ENCODE results near the gene B4GALNT3.
A peak's percentile ranks its signal among the peaks of the same experiment; 100 is the strongest.
"Not testable (repeated sequence)": the region's sequence is repeated elsewhere in the genome, so short reads cannot be mapped to it uniquely, and the experiment has no call there.

Gene B4GALNT3

DNA sequence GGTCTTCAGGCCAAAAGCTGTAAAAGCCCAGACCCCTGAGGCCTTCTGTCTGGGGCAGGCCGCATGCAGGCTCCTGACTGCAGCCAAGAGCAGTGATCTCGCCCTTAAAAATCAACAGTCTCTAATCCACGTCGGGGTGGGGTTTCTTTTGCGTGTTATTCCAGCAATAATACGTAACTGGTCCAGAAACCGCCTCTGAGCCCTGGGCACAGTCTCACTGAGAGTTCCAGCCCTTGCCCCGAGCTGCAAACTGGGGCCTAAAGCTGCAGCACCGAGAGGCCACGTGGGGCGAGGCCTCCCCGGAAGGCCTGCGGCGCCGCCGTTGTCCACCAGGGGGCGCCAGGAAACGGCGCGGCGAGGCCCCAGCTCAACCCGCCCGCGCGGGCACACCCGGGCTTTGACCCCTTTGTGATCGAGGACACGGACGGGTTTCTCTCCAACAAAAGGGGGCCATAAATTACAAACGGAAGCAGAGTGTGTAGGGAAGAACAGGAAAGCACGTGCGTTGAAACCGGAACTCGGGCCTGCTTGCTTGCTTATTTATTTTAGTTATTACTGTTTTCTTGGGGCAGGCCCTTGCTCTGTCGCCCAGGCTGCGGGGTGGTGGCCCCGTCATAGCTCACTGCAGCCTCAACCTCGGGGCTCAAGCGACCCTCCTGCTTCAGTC, 116.3 kb downstream of the B4GALNT3 start:
- peak; percentile 94 for DNase-seq (ENCODE audit: low spot score)

DNA sequence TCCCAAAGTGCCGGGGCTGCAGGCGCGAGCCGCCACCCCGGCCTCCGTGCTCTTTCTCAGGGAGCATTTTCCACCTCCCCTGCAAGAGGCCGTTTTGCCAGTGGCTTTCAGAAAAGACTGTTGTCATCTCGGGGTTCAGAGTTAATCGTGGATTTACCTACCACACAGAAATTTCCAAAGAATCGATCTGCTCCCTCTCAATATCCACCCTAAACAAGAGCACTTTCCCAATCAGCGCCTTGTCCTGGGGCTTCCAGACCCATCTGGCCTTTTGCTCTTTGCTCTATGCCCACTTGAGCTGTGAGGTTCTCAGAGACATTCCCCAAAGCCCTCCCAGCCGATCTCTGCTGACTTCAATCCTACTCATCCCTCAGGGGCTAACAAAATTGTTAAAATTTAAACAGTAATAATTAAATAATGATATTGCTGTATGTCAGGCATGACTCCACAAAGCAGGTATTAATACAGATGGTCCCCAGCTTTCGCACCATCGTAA, 116.9 kb downstream of the B4GALNT3 start:
- DNase-seq (ENCODE audit: low spot score): no peak

DNA sequence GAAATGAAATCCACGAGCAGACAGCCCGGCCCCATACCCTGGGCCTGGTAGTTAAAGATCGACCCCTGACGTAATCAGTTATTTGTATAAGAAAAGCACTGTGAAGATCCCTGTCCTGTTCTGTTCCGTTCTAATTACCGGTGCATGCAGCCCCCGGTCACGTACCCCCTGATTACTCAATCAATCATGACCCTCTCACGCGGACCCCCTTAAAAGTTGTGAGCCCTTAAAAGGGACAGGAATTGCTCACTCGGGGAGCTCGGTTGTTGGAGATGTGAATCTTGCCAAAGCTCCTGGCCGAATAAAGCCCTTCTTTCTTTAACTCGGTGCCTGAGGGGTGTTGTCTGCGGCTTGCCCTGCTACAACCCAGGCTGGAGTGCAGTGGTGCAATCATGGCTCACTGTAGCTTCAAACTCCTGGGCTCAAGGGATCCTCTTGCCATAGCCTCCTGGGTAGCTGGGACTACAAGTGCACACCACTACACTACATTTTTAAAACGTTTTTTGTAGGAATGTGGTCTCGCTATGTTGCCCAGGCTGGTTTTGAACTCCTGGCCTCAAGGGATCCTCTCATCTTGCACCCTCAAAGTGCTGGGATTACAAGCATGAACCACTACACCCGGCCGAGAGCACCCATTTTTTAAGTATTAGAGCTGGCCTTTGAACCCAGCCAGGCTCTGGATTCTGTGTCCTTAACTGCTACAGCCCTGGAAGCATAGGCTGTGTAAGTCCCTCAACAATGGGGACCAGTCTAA, 118.4 kb downstream of the B4GALNT3 start:
- not testable (repeated sequence) for DNase-seq (ENCODE audit: low spot score)

DNA sequence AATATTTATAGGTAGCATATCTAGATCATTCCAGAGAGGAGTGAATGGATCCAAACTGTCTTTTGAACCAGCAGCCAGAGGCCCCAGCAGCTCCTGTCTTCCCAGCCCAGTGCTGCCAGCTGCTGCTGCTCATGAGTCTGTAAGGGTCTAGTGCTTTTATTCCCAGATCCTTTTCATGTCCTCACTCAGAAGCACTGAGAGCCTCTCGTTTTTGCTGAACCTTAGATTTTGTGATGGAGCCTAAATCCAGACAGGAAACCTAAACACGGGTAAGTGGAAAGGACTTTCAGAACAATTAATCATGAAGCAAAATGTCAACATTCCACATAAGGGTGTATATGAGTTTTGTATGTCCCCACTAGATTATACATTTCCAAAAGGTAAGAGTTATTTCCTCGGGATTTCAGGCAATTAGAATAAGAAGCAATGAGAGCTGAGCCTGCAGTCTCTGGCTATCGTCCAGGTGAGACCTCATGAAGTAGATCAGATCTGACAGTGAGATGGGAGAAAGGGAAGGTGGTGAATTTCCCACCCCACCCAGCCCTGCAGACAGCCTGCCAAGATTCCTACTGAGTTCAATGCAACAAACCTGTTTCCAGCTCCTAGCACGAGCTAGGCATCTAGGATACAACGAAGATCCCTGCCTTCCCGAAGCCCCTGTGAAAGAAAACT, 119.1 kb downstream of the B4GALNT3 start:
- peak; percentile 50 for DNase-seq (ENCODE audit: low spot score)

DNA sequence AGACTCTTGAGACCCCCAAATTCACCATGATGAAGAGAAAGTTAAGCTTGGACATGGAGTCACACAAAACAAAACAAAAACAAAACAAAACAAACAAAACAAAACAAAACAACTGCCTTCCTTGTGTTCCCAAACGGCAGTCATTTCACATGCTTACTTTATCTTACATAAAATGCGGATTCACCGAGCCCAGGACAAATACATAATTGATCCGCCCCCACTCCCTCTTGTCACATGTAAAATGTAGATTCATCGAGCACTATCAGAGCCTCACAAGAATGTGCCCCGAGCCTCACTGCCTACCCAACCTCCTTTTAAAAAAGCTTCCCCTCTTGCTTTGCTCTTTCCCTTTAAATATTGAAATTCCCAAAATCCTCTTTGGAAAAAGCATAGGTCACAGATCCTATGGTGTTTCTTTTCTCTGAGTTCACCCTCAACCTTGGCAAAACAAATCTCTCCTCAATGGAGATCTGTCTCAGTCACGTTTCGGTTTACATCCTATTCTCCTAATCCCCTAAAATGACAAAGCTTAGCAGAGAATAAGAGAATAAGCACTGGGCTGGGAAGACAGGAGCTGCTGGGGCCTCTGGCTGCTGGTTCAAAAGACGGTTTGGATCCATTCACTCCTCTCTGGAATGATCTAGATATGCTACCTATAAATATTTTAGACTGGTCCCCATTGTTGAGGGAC, 119.8 kb downstream of the B4GALNT3 start:
- DNase-seq (ENCODE audit: low spot score): peak; percentile 53

DNA sequence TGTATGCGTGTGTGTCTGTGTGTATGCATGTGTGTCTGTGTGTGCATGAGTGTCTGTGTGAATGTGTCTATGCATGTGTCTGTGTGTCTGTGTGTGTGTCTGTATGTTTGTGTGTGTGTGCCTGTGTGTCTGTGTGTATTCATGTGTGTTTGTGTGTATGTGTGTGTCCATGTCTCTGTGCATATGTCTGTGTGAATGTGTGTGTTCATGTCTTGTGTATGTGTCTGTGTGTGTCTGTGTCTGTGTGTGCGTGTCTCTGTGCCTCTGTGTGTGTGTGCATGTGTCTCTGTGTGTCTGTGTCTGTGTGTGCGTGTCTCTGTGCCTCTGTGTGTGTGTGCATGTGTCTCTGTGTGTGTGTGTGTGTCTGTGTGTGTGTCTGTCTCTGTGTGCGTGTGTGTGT, 121.1 kb downstream of the B4GALNT3 start:
- no peak for DNase-seq (ENCODE audit: low spot score)

DNA sequence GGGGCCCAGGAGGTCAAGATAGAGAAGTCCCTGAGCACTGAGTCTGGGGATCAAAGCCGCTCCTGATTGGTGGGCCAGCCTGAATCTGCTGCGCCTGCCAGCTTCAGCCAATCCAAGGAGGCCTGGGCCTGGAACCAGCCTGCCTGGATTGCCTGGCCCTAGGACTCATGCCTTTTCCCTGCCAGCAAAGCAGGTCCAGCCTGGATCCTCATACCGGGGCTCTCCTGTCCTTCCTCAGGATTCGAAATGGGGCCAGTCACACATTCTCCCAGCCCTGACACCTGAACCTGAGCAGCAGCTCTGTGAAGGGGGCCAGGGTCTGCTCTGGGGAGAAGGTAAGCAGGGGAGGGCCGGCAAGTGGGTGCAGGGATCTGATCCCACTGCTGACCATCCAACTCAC, 121.6 kb downstream of the B4GALNT3 start:
- peak; percentile 49 for DNase-seq (ENCODE audit: low spot score)

DNA sequence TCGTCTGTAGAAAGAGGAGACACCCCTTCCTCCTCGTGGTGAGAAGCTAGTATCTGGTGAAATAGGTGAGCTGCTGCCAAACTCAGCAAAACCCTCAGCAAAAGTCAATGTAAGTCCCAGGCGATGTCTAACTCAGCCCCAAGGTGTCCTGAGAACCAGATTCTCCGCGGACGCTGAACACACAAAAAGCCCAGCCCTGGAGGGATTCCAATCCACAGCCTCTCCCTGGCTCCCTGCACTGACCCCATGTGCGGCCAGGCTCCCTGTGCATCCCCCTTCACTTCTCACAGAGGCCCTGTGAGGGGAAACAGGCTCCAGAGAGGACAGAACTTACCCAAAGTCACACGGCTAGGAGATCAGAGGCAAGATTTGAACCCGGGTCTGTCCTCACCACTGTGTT, 122.0 kb downstream of the B4GALNT3 start:
- DNase-seq (ENCODE audit: low spot score): no peak

DNA sequence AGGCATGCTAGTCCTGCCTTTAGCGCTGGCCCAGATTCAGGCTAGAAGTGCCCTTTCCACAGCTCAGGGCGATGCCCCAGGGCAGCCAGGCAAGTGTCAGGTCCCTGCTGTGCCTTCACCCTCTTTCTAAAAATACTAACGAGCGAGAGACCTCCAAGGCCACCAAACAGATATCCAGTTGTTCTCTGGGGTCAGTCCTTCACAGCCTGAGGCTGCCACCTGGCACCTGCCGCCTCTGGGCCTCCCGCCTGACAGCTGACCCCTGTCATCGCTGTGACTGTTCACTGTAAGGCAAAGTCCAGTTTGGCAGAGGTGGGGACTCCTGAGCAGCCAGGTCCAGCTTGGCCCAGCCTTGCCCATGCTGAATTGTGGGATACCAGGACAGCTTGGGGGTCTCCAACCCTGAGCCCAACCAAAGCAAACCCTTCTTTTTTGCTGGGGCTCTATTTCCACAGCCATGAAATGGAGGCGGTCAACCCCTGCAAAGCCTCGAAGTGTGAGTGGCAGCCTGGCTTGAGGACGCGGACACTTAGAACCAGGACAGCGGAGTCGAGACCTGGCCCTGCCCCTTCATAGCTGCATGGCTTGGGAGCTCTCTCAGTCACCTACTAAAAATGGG, 123.6 kb downstream of the B4GALNT3 start:
- peak; percentile 60 for DNase-seq (ENCODE audit: low spot score)

DNA sequence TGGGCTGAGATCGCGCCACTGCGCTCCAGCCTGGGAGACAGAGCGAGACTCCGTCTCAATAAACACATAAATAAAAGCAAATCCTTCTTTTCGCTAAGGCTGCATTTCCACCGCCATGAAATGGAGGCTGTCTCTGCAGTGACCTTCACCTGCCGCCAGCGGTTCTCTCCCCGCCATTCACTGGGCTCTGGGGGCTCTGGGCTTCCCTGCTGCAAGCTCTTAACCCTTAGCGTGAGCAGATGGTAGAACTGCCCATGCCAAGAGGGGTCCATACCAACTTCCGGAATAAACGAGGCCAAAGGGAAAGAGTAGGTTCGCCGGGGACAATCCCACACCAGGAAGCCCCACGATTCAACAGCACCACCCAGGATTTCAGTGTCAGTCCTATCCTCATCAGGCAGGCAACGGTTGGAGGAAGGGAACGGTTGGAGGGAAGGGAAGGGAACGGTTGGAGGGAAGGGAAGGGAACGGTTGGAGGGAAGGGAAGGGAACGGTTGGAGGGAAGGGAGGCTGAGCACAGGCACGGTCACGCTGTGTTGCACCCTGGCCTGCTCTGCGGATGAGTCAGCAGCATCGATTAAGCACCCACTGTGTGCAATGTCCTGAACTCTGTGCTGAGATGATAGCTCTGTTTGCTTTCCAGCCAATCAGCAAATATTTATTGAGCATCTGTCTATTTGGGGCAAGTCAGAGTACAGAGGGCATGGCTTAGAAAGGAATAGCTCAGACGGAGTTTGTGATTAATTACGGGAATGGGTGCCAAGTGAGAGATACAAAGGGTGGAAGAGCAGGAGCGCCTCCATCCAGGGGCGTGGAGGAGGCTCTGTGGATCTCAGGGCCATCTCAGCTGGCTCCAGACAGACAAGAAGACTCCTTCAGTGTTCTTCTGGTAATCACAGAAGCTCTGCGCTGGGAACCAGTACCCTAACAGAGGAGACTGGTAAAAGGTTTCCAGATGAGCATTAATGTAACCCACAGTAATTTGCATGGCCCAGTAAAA, 125.6 kb downstream of the B4GALNT3 start:
- DNase-seq (ENCODE audit: low spot score): peak; percentile 39

DNA sequence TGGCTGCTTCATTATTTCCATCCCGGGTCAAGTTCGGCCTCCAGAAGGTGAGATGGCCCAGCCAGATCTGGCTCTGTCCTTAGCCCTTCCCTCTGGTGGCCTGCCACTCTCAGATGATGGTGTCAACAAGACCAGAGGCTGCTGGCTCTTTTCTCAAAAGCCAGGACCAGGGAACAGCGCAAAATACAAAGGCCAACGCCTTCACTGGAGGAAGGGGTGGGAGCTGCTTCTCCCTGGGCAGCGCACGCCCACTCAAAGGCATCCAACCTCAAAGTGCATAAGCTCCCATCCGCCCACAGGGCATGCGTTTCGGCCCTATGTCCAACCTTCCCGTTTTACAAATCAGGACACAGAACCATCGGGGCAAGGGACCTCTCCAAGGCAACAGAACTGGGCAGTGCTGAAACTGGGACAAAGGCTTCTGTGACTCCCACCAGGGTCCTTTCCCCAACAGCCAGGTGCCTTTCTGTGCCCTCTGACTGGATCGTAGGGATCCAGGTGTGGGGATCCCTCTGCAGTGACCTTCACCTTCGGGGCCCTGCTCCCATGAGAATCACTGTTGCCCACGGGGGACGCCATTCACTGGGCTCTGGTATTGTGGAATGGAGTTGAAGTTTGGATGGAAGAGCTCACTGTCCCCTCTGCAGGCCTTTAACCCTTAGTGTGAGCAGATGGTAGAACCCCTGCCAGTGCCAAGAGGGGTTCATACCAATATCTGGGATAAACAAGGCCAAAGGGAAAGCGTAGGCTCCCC, 126.8 kb downstream of the B4GALNT3 start:
- DNase-seq (ENCODE audit: low spot score): no peak

DNA sequence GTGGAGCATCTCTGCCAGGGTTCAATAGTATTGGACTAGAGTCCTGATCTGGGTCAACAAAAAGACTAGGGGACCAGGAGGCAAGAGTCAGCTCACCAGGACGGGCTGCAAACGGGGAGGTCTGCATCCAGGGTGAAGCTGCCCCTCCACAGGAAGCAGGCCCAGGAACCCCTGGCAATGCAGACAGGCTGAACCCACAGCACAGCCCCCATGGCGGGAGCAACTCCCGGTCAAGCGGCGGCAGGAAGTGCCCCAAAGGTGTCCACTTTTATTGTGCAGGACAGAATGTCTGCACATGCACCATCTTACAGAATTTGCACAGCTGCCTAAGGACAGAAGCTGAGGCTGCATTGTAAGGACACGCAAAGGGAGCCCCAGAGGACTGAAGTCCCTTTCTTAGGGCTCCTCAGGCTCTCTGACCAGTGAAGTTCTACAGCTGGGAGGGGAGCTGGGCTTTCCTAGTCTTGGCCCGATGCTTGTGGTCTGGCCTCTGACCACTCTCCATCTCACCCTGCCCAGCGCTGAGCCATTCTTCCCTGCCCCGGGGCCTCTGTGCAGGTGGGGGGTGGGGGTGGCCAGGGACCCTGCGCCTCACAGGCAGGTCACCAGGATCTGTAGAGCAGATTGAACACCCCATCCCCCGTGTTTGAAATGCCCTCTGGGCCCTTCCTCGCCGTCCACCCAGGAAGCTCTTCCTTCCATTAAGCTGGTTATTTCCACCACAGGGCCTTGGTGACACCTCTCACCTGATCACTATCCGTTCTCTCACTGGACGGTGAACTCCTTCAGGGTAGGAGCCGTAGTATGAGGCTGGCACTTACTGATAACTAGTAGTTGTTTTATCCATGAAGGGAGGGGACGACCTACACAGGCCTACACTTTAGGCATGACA, 127.6 kb downstream of the B4GALNT3 start:
- no peak for DNase-seq (ENCODE audit: low spot score)

DNA sequence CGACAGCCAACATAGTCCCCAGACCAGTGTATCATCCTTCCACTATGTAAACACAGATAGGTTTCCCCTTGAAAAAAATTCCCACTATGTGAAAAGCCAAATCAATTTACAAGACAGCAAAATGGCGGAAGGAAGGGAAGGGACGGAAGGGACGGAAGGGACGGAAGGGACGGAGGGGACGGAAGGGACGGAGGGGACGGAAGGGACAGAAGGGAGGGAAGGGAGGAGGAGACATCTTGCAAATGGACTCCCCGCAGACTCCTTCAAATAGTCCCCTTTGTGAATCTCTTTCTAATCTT, 128.2 kb downstream of the B4GALNT3 start:
- DNase-seq (ENCODE audit: low spot score): no peak

DNA sequence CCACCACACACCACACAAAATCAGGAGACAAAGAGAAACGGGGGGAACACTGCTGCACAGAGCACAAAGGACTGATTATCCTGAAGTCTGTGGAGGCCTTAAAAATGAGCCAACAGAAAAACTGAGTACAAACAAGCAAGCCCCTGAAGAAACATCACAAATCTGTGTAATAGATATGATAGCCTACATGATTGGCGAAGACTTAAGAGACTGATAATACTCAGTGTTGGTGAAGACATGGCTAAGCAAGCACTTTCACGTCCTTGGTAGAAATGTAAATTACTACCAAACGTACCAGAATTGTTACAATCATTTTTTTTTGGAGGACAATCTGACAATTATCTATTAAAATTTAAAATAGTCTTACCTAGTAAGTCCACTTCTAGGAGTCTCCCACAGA, 128.9 kb downstream of the B4GALNT3 start:
- no peak for DNase-seq (ENCODE audit: low spot score)

DNA sequence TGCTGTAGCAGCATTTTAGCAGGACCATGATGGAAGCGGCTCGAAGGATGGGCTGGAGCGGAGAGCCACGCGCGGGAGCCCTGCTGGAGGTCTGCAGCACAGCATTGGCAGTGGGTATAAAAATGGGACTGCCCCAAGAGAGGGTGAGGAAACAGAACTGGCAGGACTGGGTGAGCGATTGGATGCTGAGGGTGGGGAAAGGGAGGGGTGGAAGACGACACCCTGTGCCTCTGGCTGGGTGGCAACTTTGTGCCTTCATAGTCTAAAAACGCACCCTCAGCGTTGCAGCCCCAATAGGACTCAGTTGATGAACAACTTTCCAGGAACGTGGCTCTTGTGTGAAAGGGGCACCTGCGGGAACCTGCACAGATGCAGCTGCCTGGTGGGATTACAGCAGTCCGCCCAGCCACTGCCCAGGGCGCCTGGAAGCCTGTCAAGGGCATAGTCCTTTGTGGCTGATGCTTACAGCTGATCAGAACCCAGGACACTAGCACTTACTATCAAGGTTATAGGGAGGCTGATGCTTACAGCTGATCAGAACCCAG, 130.5 kb downstream of the B4GALNT3 start:
- no peak for DNase-seq (ENCODE audit: low spot score)

DNA sequence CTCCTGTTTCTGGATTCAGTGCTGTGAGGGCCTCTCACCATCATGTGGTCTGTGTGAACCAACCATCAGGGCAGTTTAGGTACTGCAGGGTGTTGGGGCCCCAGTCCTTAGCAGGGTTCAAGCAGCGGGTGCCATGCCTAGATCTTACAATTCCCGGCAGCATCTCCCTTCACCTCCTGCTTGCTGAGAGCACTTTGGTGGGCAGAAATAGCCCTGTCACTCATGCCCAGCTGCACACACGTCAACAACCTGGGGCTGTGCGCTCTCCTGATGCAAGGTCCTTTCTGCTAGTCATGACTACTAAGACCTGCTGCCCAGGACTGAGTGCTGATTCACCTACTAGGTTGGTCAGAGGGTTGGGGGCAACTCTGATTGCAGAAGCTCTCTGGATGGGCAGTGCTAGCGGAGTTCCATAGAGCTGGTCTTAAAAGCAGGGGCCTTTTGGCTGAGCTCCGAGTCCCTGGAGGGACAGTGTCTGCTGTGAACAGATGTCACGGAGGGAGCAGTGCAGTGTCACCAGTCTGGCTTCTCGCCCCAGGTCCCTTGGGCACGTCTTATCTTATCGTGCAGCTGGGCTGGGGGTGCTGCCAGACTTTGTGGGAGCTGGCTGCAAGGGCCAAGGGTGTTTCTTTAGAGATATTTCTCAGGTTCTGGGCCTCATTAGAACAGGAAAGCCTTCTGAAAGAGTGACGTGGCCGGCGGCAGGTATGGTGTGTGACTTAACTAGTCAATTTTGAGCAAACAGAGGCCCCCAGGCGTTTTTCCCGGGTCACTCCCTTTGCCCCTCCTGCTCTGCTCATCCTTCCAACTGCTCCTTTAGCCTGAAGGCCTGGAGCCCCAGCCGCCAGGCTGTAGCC, 131.7 kb downstream of the B4GALNT3 start:
- no peak for DNase-seq (ENCODE audit: low spot score)

DNA sequence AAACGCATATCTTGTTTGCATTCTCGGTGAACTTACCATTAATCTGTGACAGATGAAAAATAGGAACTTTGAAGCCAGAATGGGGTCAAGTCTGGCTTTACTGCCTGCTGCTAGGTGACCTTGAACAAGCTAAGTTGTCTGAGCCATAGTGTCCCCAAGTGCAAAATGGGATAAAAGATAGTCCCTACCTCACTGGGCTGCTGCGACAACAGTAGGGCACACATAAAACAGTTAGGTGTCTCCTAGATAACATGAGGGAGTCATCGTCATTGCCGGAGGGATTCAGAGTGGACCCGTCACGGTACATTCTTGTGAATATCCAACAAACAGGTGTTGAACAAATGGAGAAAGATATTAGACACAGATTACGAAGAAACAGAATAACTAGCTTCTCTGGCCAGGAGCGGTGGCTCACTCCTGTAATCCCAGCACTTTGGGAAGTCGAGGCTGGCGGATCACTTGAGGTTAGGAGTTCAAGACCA, 132.3 kb downstream of the B4GALNT3 start:
- DNase-seq (ENCODE audit: low spot score): no peak

Data from ecto neural progenitor cell (in vitro differentiated cells).